Central memory CD8-positive, alpha-beta T cell (primary cell): ENCODE data around the gene ZNF182.
"Not testable (repeated sequence)": the region's sequence is repeated elsewhere in the genome, so short reads cannot be mapped to it uniquely, and the experiment has no call there.

Experiments used
- ATAC-seq: fragments of 150-1000 bp; cut with Tn5 transposase; replicated peaks from 2 replicates; pipeline ENCODE4 v1.10.0; 2022; ENCODE audit warnings: mild to moderate bottlenecking, moderate FRiP score, moderate number of reproducible peaks; ENCODE audit not compliant: poor library complexity, severe bottlenecking; ENCODE audit errors: extremely low read depth
- DNase-seq, 2 donors: peaks; one replicate each; pipeline ENCODE4 v3.0.0; 2021; ENCODE audit warnings: low spot score in 2 of 2
- H3K27ac Mint-ChIP-seq: one replicate; pipeline ENCODE4 v1.8.0; 2022; ENCODE audit warnings: low read depth, mild to moderate bottlenecking, moderate library complexity, mixed read lengths
- H3K27me3 Mint-ChIP-seq: one replicate; pipeline ENCODE4 v1.8.0; 2022; ENCODE audit warnings: mixed read lengths
- H3K36me3 Mint-ChIP-seq: one replicate; pipeline ENCODE4 v1.8.0; 2022; ENCODE audit warnings: mild to moderate bottlenecking, moderate library complexity, mixed read lengths; ENCODE audit not compliant: insufficient read depth
- H3K4me1 Mint-ChIP-seq: one replicate; pipeline ENCODE4 v1.8.0; 2022; ENCODE audit warnings: mixed read lengths
- H3K4me3 Mint-ChIP-seq: one replicate; pipeline ENCODE4 v1.8.0; 2022; ENCODE audit warnings: mild to moderate bottlenecking, moderate library complexity, mixed read lengths
- H3K9me3 Mint-ChIP-seq: one replicate; pipeline ENCODE4 v1.8.0; 2022; ENCODE audit warnings: mixed read lengths

ZNF182 gene

GRCh38 chrX:48021026-48021900 lies 17.5 kb upstream of the ZNF182 start:
- ATAC-seq (peak; percentile 62), DNase-seq (peak; percentile 63 to 75)
- Mint-ChIP-seq H3K4me3 (peak overlapping the region; percentile 97), H3K27ac (peak overlapping the region; percentile 93), H3K36me3 (no peaks in the 10 kb centered on the region), H3K9me3 (no peaks in the 10 kb centered on the region), H3K27me3 (no peaks in the 10 kb centered on the region), H3K4me1 (peaks cover 13% of the 10 kb centered on the region)

GRCh38 chrX:48020472-48020871 lies 16.7 kb upstream of the ZNF182 start:
- H3K9me3 Mint-ChIP-seq, H3K27me3 Mint-ChIP-seq, DNase-seq, H3K36me3 Mint-ChIP-seq, H3K4me1 Mint-ChIP-seq: not testable (repeated sequence)
- peak; percentile 21 for ATAC-seq
- peak overlapping the region; percentile 97 for H3K4me3 Mint-ChIP-seq
- H3K27ac Mint-ChIP-seq = peak overlapping the region; percentile 93

GRCh38 chrX:48019892-48020291 lies 16.1 kb upstream of the ZNF182 start:
- not testable (repeated sequence) for H3K36me3 Mint-ChIP-seq, H3K4me3 Mint-ChIP-seq

GRCh38 chrX:48016583-48017310 lies 13.0 kb upstream of the ZNF182 start:
- H3K9me3 Mint-ChIP-seq, DNase-seq, H3K4me3 Mint-ChIP-seq, H3K4me1 Mint-ChIP-seq, ATAC-seq, H3K27me3 Mint-ChIP-seq, H3K36me3 Mint-ChIP-seq, H3K27ac Mint-ChIP-seq: not testable (repeated sequence)

More at GRCh38 chrX:48019892-48020291, 16.1 kb upstream of the ZNF182 start:
- not testable (repeated sequence) for H3K9me3 Mint-ChIP-seq, DNase-seq, H3K27ac Mint-ChIP-seq, H3K27me3 Mint-ChIP-seq, H3K4me1 Mint-ChIP-seq
- ATAC-seq = peak; percentile 67

GRCh38 chrX:48009445-48009960 lies 5.7 kb upstream of the ZNF182 start:
- H3K4me1 Mint-ChIP-seq, H3K27ac Mint-ChIP-seq, ATAC-seq, DNase-seq, H3K27me3 Mint-ChIP-seq, H3K36me3 Mint-ChIP-seq, H3K9me3 Mint-ChIP-seq, H3K4me3 Mint-ChIP-seq: not testable (repeated sequence)

GRCh38 chrX:48006688-48007087 lies 2.9 kb upstream of the ZNF182 start, which contains the start of gene SPACA5:
Gene SPACA5 (plus strand): TSS chrX:48006988. CDS start chrX:48007803, 815 bp downstream.
- H3K27me3 Mint-ChIP-seq, H3K36me3 Mint-ChIP-seq, ATAC-seq, H3K27ac Mint-ChIP-seq, DNase-seq, H3K4me3 Mint-ChIP-seq, H3K9me3 Mint-ChIP-seq: not testable (repeated sequence)
- peaks cover 10% of the 10 kb centered on the region for H3K4me1 Mint-ChIP-seq

- no peaks in the 10 kb centered on the region for H3K27me3 Mint-ChIP-seq
- H3K9me3 Mint-ChIP-seq = no peaks in the 10 kb centered on the region
- ATAC-seq = peak; percentile 6
- peaks cover 12% of the 10 kb centered on the region for H3K36me3 Mint-ChIP-seq
- DNase-seq = no peak
- H3K4me3 Mint-ChIP-seq = peak overlapping the region; percentile 97
- H3K27ac Mint-ChIP-seq = peak overlapping the region; percentile 99
- H3K4me1 Mint-ChIP-seq = peaks cover 10% of the 10 kb centered on the region
These were observed 427 bp downstream of the ZNF182 start for GRCh38 chrX:48003367-48003757.

GRCh38 chrX:48002929-48003328 lies 860 bp downstream of the ZNF182 start:
- ATAC-seq (no peak), DNase-seq (no peak)
- peaks cover 12% of the 10 kb centered on the region for H3K36me3 Mint-ChIP-seq
- H3K27ac Mint-ChIP-seq = peak overlapping the region; percentile 99
- H3K4me1 Mint-ChIP-seq = peaks cover 10% of the 10 kb centered on the region
- no peaks in the 10 kb centered on the region for H3K9me3 Mint-ChIP-seq
- peak overlapping the region; percentile 97 for H3K4me3 Mint-ChIP-seq
- no peaks in the 10 kb centered on the region for H3K27me3 Mint-ChIP-seq

GRCh38 chrX:48002319-48002718 lies 1.5 kb downstream of the ZNF182 start:
- Mint-ChIP-seq H3K9me3 (no peaks in the 10 kb centered on the region), H3K36me3 (peaks cover 12% of the 10 kb centered on the region), H3K27ac (no peak overlapping the region), H3K27me3 (no peaks in the 10 kb centered on the region), H3K4me1 (peaks cover 10% of the 10 kb centered on the region), H3K4me3 (peak overlapping the region; percentile 45)
- no peak for DNase-seq
- no peak for ATAC-seq

- peaks cover 11% of the 10 kb centered on the region for H3K4me1 Mint-ChIP-seq
- H3K27me3 Mint-ChIP-seq = no peaks in the 10 kb centered on the region
- no peak overlapping the region for H3K27ac Mint-ChIP-seq
- no peaks in the 10 kb centered on the region for H3K9me3 Mint-ChIP-seq
- ATAC-seq (no peak), DNase-seq (no peak)
- no peak overlapping the region for H3K4me3 Mint-ChIP-seq
- H3K36me3 Mint-ChIP-seq = peaks cover 16% of the 10 kb centered on the region
These were observed 2.5 kb downstream of the ZNF182 start for GRCh38 chrX:48001260-48001659.

GRCh38 chrX:47992669-47993068 lies 11.1 kb downstream of the ZNF182 start:
- no peaks in the 10 kb centered on the region for H3K9me3 Mint-ChIP-seq
- DNase-seq = no peak
- peak overlapping the region; percentile 41 for H3K27ac Mint-ChIP-seq
- H3K4me1 Mint-ChIP-seq = peaks cover 39% of the 10 kb centered on the region
- peaks cover 11% of the 10 kb centered on the region for H3K36me3 Mint-ChIP-seq
- H3K4me3 Mint-ChIP-seq = no peak overlapping the region
- no peaks in the 10 kb centered on the region for H3K27me3 Mint-ChIP-seq
- no peak for ATAC-seq

GRCh38 chrX:47992095-47992380 lies 11.8 kb downstream of the ZNF182 start:
- ATAC-seq (no peak), DNase-seq (no peak)
- no peaks in the 10 kb centered on the region for H3K9me3 Mint-ChIP-seq
- no peak overlapping the region for H3K4me3 Mint-ChIP-seq
- peaks cover 13% of the 10 kb centered on the region for H3K36me3 Mint-ChIP-seq
- peaks cover 39% of the 10 kb centered on the region for H3K4me1 Mint-ChIP-seq
- peak overlapping the region; percentile 41 for H3K27ac Mint-ChIP-seq
- H3K27me3 Mint-ChIP-seq = no peaks in the 10 kb centered on the region
